Measurements from ENCODE around the gene MCTP1. TPM values are rescaled to one million over a fixed set of nuclear protein-coding genes. Genes with fewer than 3 reads are reported as not detected.

The MCTP1 gene
- total RNA-seq: 5.8 and 6.8 TPM in 2 replicates

GRCh38 chr5:95284572-95285408, at the start of gene MCTP1:
Gene MCTP1 (minus strand): TSS chr5:95285094.
- peak; percentile 75 for DNase-seq (ENCODE audit: insufficient read length, low spot score, missing footprints)

GRCh38 chr5:95332158-95332557, 47.3 kb upstream of the MCTP1 start:
- peaks cover 9% of the 10 kb centered on the region for H3K27me3 ChIP-seq (ENCODE audit: insufficient read depth, low read length)
- H3K4me3 ChIP-seq (ENCODE audit: insufficient read depth, low read length): no peak overlapping the region
- H2AFZ ChIP-seq (ENCODE audit: low read length): no peak overlapping the region
- no peak overlapping the region for H3K4me2 ChIP-seq (ENCODE audit: insufficient read depth, low read length)
- H3K79me2 ChIP-seq (ENCODE audit: insufficient read depth, low read length): no peaks in the 10 kb centered on the region
- H3K27ac ChIP-seq (ENCODE audit: low read depth, low read length): no peak overlapping the region
- no peaks in the 10 kb centered on the region for H3K9me3 ChIP-seq (ENCODE audit: low read depth, low read length)
- TF ChIP-seq CTCF (IDR thresholded peaks at IDR 0.05; ENCODE audit: extremely low read depth, low read depth, low read length): no peak
- no peaks in the 10 kb centered on the region for H3K4me1 ChIP-seq (ENCODE audit: insufficient read depth, low read length)
- no peak for DNase-seq (ENCODE audit: insufficient read length, low spot score, missing footprints)
- no peaks in the 10 kb centered on the region for H4K20me1 ChIP-seq (ENCODE audit: insufficient read depth, low read length)
- H3K36me3 ChIP-seq (ENCODE audit: insufficient read depth, low read length): no peaks in the 10 kb centered on the region

More at GRCh38 chr5:95284572-95285408, at the start of gene MCTP1:
- H2AFZ ChIP-seq (ENCODE audit: low read length): peak within 1 kb of the TSS; percentile 78
- no peaks in the 10 kb centered on the region for H3K79me2 ChIP-seq (ENCODE audit: insufficient read depth, low read length)
- peak within 1 kb of the TSS; percentile 79 for H3K4me2 ChIP-seq (ENCODE audit: insufficient read depth, low read length)
- peaks cover 82% of the 10 kb centered on the region for H3K27me3 ChIP-seq (ENCODE audit: insufficient read depth, low read length)
- H3K27ac ChIP-seq (ENCODE audit: low read depth, low read length): no peak within 1 kb of the TSS
- TF ChIP-seq CTCF (IDR thresholded peaks at IDR 0.05; ENCODE audit: extremely low read depth, low read depth, low read length): no peak
- H3K9me3 ChIP-seq (ENCODE audit: low read depth, low read length): no peaks in the 10 kb centered on the region
- no peaks in the 10 kb centered on the region for H4K20me1 ChIP-seq (ENCODE audit: insufficient read depth, low read length)
- peaks cover 4% of the 10 kb centered on the region for H3K4me1 ChIP-seq (ENCODE audit: insufficient read depth, low read length)
- H3K4me3 ChIP-seq (ENCODE audit: insufficient read depth, low read length): peak within 1 kb of the TSS; percentile 69
- no peaks in the 10 kb centered on the region for H3K36me3 ChIP-seq (ENCODE audit: insufficient read depth, low read length)

GRCh38 chr5:95331358-95331757, 46.5 kb upstream of the MCTP1 start:
- no peak for TF ChIP-seq CTCF (IDR thresholded peaks at IDR 0.05; ENCODE audit: extremely low read depth, low read depth, low read length)
- Histone ChIP-seq H3K27ac (ENCODE audit: low read depth, low read length) (no peak overlapping the region), H2AFZ (ENCODE audit: low read length) (no peak overlapping the region), H3K4me2 (ENCODE audit: insufficient read depth, low read length) (no peak overlapping the region), H3K36me3 (ENCODE audit: insufficient read depth, low read length) (no peaks in the 10 kb centered on the region), H4K20me1 (ENCODE audit: insufficient read depth, low read length) (no peaks in the 10 kb centered on the region), H3K4me3 (ENCODE audit: insufficient read depth, low read length) (no peak overlapping the region), H3K9me3 (ENCODE audit: low read depth, low read length) (no peaks in the 10 kb centered on the region), H3K4me1 (ENCODE audit: insufficient read depth, low read length) (no peaks in the 10 kb centered on the region), H3K79me2 (ENCODE audit: insufficient read depth, low read length) (no peaks in the 10 kb centered on the region), H3K27me3 (ENCODE audit: insufficient read depth, low read length) (peaks cover 8% of the 10 kb centered on the region)
- DNase-seq (ENCODE audit: insufficient read length, low spot score, missing footprints): no peak

- Histone ChIP-seq H3K27me3 (ENCODE audit: insufficient read depth, low read length) (no peaks in the 10 kb centered on the region), H3K4me3 (ENCODE audit: insufficient read depth, low read length) (no peak overlapping the region), H3K36me3 (ENCODE audit: insufficient read depth, low read length) (no peaks in the 10 kb centered on the region), H2AFZ (ENCODE audit: low read length) (no peak overlapping the region), H3K79me2 (ENCODE audit: insufficient read depth, low read length) (no peaks in the 10 kb centered on the region), H3K27ac (ENCODE audit: low read depth, low read length) (no peak overlapping the region), H3K4me1 (ENCODE audit: insufficient read depth, low read length) (no peaks in the 10 kb centered on the region), H3K9me3 (ENCODE audit: low read depth, low read length) (no peaks in the 10 kb centered on the region), H4K20me1 (ENCODE audit: insufficient read depth, low read length) (no peaks in the 10 kb centered on the region), H3K4me2 (ENCODE audit: insufficient read depth, low read length) (no peak overlapping the region)
- no peak for DNase-seq (ENCODE audit: insufficient read length, low spot score, missing footprints)
- TF ChIP-seq CTCF (IDR thresholded peaks at IDR 0.05; ENCODE audit: extremely low read depth, low read depth, low read length): no peak
Observed at GRCh38 chr5:95327211-95327610, 42.3 kb upstream of the MCTP1 start.

All from osteoblast (primary cell).